ENCODE data around the gene HDC.
A peak's percentile ranks its signal among the peaks of the same experiment; 100 is the strongest.

Gene HDC, protein sequence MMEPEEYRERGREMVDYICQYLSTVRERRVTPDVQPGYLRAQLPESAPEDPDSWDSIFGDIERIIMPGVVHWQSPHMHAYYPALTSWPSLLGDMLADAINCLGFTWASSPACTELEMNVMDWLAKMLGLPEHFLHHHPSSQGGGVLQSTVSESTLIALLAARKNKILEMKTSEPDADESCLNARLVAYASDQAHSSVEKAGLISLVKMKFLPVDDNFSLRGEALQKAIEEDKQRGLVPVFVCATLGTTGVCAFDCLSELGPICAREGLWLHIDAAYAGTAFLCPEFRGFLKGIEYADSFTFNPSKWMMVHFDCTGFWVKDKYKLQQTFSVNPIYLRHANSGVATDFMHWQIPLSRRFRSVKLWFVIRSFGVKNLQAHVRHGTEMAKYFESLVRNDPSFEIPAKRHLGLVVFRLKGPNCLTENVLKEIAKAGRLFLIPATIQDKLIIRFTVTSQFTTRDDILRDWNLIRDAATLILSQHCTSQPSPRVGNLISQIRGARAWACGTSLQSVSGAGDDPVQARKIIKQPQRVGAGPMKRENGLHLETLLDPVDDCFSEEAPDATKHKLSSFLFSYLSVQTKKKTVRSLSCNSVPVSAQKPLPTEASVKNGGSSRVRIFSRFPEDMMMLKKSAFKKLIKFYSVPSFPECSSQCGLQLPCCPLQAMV

DNA sequence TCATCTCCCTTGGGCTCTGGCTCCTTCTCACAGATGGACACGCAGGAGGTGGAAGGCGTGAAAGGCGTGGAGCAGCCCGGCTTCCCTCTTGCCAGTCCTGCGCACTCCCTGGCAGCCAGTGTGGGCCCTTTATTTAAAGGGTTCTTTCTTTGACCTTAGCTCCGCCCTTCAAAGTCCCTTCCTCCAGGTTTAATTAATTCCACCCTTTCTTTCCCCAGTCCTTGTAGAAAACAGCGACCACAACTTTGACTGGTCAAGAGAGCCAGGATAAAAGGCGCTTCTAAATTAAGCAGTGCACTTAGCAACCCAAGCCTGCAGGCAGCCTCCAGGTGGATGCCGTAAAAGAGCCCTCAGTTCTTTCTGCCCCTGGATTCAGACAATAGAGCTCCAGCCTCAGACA, at the start of gene HDC:
HDC (minus strand) TSS at position 107 of the 400 bp plus-strand sequence; CDS start at position 4, 103 bp downstream.
- no peak for DNase-seq

- no peak for DNase-seq
Measured at GRCh38 chr15:50312636-50313035, 47.1 kb upstream of the HDC start.

- no peak for DNase-seq
Measured at GRCh38 chr15:50307799-50308198, 42.3 kb upstream of the HDC start.

- no peak for DNase-seq
Measured at GRCh38 chr15:50304836-50305235, 39.3 kb upstream of the HDC start.

- DNase-seq = peak; percentile 21
Measured at GRCh38 chr15:50302581-50302980, 37.1 kb upstream of the HDC start.

DNA sequence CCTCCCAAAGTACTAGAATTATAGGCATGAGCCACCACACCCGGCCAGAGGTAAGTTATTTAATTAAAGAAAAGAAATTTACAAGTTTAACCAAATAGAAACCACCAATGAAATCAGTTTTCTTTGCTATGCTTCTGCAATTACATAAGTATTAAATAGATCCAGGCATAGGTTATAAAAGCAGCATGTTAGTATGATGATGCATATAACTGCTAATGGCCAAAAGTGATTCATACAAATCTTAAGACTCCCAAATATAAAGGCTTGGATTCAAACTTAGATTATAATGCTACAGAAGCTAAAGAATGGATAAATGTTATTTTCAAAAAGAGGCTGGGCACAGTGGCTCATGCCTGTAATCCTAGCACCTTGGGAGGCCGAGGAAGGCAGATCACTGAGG, 32.8 kb upstream of the HDC start:
- DNase-seq = no peak

GRCh38 chr15:50295966-50296365, 30.4 kb upstream of the HDC start:
- DNase-seq = no peak

- no peak for DNase-seq
Measured at GRCh38 chr15:50289749-50290148, 24.2 kb upstream of the HDC start.

- no peak for DNase-seq
Measured at GRCh38 chr15:50287324-50288116, 22.0 kb upstream of the HDC start.

GRCh38 chr15:50281427-50281826, 15.9 kb upstream of the HDC start:
- DNase-seq = no peak

- DNase-seq = no peak
Measured at GRCh38 chr15:50280271-50280670, 14.7 kb upstream of the HDC start.

DNA sequence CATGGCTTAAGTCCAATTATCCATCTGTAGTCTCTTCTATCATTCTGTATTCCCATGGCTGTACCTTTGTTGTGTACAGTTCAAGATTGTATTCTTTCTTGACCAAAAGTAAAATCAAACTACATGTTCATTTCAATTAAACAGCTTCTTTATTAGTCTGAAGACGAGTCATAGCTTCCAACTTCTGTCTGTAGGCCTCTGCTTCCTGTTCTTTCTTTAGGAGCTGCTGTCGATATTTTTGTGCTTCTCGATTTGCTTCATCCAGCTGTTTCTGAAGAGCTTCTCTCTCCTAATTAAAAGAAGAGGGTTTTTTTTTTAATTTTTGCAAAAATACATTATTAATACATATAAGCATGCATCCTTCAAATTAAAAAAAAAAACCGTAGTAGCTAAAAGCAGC, 13.0 kb upstream of the HDC start:
- DNase-seq = peak; percentile 40

GRCh38 chr15:50277370-50277769, 11.8 kb upstream of the HDC start:
- DNase-seq = peak; percentile 28

DNA sequence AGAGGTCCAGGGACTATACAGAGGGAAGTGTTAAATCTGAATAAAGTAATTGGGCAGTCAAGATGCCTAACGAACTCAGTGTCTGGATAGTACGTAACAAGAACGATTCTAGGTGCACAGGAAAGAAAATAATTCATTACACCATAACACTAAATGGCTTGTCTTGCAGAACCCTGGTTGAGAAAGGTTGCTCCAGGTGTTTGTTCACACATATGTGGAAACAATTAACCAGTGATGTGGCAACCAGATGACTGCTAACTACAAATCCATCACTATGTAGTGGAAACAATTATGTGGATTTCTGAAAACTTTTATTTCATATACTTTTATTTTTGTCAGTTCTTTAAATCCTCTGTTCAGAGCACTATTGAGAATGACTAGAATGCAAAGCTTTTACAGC, 10.4 kb upstream of the HDC start:
- no peak for DNase-seq

GRCh38 chr15:50275091-50275490, 9.6 kb upstream of the HDC start:
- DNase-seq = no peak

DNA sequence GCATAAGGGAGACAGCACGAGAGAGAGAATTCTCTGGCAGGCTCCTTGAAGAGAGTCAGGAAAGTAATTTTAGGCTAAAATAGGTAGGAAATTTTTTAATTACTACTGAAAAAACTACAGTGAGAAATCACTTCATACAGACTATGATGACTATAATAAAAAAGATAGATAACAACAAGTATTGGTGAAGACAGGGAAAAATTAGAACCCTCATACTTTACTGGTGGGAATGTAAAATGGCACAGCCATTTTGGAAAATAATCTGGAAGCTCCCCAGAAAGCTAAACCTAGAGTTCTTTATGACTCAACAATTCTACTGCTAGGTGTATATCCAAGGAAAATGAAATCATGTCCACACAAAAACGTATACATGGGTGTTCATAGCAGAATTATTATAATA, 2.1 kb upstream of the HDC start:
- DNase-seq = no peak

- no peak for DNase-seq
Measured at GRCh38 chr15:50262533-50262932, 3.0 kb downstream of the HDC start.

DNA sequence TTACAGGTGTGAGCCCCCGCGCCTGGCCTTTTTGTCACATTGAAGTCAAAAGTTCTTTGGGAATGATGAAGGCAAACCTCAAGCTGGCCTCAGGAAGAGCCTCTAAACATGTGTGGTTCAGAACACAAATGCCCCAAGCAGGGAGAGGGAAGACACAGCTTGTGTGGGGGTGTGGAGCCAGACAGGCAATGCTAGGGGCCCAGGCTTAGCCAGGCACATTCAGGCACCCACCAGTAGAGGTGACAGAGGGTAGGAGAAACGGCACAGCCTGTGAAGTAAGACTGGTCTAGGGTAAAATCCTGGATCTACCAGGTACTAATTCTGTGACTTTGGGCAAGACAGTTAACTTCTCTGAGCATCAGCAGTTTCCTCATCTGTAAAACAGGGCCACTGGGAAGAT, 3.5 kb downstream of the HDC start:
- DNase-seq = no peak

- no peak for DNase-seq
Measured at GRCh38 chr15:50260969-50261496, 4.5 kb downstream of the HDC start.

GRCh38 chr15:50259276-50259675, 6.2 kb downstream of the HDC start:
- no peak for DNase-seq

GRCh38 chr15:50257924-50258323, 7.6 kb downstream of the HDC start:
- peak; percentile 84 for DNase-seq

DNA sequence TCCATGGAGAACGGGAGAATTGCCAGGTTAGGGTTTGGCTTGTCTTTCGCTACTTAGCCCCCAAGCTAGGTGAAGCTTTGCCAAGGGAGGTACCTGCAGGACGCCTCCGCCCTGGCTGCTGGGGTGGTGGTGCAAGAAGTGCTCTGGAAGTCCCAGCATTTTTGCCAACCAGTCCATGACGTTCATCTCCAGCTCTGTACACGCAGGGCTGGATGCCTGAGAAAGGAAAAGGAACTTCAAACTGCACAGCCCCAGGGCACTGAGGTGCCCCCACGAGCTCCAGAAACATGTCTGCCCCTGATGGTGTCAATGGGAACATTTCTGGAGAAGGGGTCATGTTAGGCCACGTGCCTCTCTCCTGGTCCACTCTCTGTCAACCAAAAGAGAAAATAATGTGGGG, 8.2 kb downstream of the HDC start:
- DNase-seq = no peak

All from MV-4-11 (cell line).